Progenitor cell of endocrine pancreas (in vitro differentiated cells): ENCODE data around the gene TNIK. TPM values are rescaled to one million over a fixed set of nuclear protein-coding genes. Genes with fewer than 3 reads are reported as not detected.

Source experiments
- DNase-seq: peaks from one replicate; pipeline ENCODE4 v3.0.0; 2021; ENCODE audit warnings: low spot score; ENCODE audit not compliant: unreplicated experiment
- H3K27ac Mint-ChIP-seq: 2 replicates; pipeline ENCODE4 v1.8.0; 2021; ENCODE audit warnings: mild to moderate bottlenecking, moderate library complexity, mixed read lengths
- H3K27me3 Mint-ChIP-seq: 2 replicates; pipeline ENCODE4 v1.8.0; 2021; ENCODE audit warnings: mixed read lengths
- H3K36me3 Mint-ChIP-seq: 2 replicates; pipeline ENCODE4 v1.8.0; 2022; ENCODE audit warnings: mixed read lengths; ENCODE audit not compliant: insufficient read depth
- H3K4me1 Mint-ChIP-seq: 2 replicates; pipeline ENCODE4 v1.8.0; 2021; ENCODE audit warnings: low read depth, mixed read lengths
- H3K4me3 Mint-ChIP-seq: 2 replicates; pipeline ENCODE4 v1.8.0; 2021; ENCODE audit warnings: low read depth, mild to moderate bottlenecking, moderate library complexity, mixed read lengths
- H3K9me3 Mint-ChIP-seq: 2 replicates; pipeline ENCODE4 v1.8.0; 2021; ENCODE audit warnings: low read depth, mixed read lengths
- total RNA-seq: library from RNA; stranded (reverse); gene quantifications from 2 replicates; pipeline ENCODE4 v1.2.1, GENCODE V29; 2021
- TF ChIP-seq, protein P1 (sequence below): fragments of 200-600 bp; sonication (generic); IDR thresholded peaks from one replicate; pipeline ENCODE4 v1.5.0; 2021; ENCODE audit warnings: antibody characterized with exemption, mild to moderate bottlenecking; ENCODE audit not compliant: unreplicated experiment

Gene TNIK
- total RNA-seq, 1 donor from 2014 or later, result 15.7 TPM

DNA sequence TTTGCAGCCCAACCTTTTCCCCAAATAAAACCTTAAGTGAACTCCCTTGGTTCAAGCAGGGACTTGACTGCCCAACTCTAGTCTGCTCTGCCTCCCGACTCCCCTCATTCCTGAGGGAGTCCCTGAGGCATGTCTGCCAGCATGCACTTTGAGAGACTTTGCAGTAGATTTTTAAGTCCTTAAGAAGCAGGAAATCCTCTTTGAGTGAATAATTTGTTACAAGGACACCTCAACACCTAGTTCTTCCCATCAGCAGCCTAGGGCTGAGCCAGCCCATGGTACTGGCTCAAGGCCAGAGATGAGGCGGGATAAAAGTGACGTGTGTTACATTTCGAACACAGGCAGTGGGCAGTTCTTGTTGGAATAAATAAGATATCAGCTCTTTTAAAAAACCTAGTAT, 229.3 kb downstream of the TNIK start:
- TF ChIP-seq, protein P1, sequence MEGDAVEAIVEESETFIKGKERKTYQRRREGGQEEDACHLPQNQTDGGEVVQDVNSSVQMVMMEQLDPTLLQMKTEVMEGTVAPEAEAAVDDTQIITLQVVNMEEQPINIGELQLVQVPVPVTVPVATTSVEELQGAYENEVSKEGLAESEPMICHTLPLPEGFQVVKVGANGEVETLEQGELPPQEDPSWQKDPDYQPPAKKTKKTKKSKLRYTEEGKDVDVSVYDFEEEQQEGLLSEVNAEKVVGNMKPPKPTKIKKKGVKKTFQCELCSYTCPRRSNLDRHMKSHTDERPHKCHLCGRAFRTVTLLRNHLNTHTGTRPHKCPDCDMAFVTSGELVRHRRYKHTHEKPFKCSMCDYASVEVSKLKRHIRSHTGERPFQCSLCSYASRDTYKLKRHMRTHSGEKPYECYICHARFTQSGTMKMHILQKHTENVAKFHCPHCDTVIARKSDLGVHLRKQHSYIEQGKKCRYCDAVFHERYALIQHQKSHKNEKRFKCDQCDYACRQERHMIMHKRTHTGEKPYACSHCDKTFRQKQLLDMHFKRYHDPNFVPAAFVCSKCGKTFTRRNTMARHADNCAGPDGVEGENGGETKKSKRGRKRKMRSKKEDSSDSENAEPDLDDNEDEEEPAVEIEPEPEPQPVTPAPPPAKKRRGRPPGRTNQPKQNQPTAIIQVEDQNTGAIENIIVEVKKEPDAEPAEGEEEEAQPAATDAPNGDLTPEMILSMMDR, result no peak
- no peak for DNase-seq
- no peak overlapping the region for H3K4me3 Mint-ChIP-seq
- H3K27ac Mint-ChIP-seq, result no peak overlapping the region
- peaks cover 4% of the 10 kb centered on the region for H3K36me3 Mint-ChIP-seq
- peaks cover 5% of the 10 kb centered on the region for H3K9me3 Mint-ChIP-seq
- H3K4me1 Mint-ChIP-seq, result no peaks in the 10 kb centered on the region
- no peaks in the 10 kb centered on the region for H3K27me3 Mint-ChIP-seq

DNA sequence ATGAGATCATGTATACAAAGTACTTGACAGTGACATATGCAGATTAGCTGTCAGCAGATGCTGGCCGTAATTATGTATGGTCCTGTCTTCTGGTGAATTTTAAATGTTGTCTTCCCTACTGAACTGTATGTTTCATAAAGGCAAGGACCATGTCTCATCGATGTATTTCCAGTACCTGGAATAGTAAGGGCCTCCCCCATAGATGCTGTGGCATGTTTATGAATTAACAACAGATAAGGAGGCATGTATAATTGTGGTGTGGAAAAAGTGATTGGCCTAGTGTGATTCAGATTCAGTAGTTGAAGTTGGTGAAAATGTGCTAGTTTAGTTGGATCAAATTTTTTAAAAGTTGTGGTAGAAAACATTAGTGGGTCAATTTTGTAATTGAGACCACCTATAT, 231.0 kb downstream of the TNIK start:
- no peak overlapping the region for H3K4me3 Mint-ChIP-seq
- H3K27ac Mint-ChIP-seq, result no peak overlapping the region
- peaks cover 4% of the 10 kb centered on the region for H3K36me3 Mint-ChIP-seq
- TF ChIP-seq, protein P1, result no peak
- DNase-seq, result no peak
- peaks cover 9% of the 10 kb centered on the region for H3K9me3 Mint-ChIP-seq
- H3K4me1 Mint-ChIP-seq, result no peaks in the 10 kb centered on the region
- H3K27me3 Mint-ChIP-seq, result no peaks in the 10 kb centered on the region

DNA sequence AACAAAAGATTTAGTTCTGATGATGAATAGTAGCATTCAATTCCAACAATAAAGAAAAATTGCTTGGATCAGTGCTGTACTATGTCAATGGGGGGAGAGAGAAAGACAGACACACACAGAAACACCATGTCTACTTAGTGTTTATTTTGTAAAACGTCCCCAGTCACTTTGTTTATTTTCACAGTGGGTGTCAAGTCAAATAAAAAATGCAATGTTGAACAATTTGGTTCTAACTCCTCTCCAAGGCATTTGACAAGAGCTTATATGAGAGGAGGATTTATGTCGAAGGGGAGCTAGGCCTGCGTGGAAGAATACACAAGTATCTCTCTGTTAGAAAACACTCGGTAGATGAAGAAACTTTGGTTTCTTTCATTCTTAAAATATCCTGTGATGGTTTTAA, 232.0 kb downstream of the TNIK start:
- no peaks in the 10 kb centered on the region for H3K4me1 Mint-ChIP-seq
- H3K27me3 Mint-ChIP-seq, result no peaks in the 10 kb centered on the region
- peaks cover 4% of the 10 kb centered on the region for H3K36me3 Mint-ChIP-seq
- peaks cover 9% of the 10 kb centered on the region for H3K9me3 Mint-ChIP-seq
- no peak for DNase-seq
- TF ChIP-seq, protein P1, result no peak
- no peak overlapping the region for H3K27ac Mint-ChIP-seq
- no peak overlapping the region for H3K4me3 Mint-ChIP-seq

DNA sequence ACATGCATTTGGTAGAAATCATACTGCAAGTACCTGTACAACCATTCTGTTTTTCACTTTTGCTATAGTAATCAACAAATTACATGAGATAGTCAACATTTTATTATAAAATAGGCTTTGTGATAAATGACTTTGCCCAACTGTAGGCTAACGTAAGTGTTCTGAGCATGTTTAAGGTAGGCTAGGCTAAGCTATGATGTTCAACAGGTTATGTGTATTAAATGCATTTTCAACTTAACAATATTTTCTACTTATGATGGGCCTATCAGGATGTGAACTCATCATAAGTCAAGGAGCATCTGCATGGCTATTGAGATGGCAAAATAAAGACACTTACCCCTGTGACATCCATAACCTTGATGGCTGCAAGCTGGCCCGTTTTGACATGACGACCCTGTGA, 232.4 kb downstream of the TNIK start:
- DNase-seq, result no peak
- peaks cover 4% of the 10 kb centered on the region for H3K36me3 Mint-ChIP-seq
- peaks cover 9% of the 10 kb centered on the region for H3K9me3 Mint-ChIP-seq
- H3K4me1 Mint-ChIP-seq, result no peaks in the 10 kb centered on the region
- H3K27me3 Mint-ChIP-seq, result no peaks in the 10 kb centered on the region
- H3K4me3 Mint-ChIP-seq, result no peak overlapping the region
- H3K27ac Mint-ChIP-seq, result no peak overlapping the region
- TF ChIP-seq, protein P1, result no peak

DNA sequence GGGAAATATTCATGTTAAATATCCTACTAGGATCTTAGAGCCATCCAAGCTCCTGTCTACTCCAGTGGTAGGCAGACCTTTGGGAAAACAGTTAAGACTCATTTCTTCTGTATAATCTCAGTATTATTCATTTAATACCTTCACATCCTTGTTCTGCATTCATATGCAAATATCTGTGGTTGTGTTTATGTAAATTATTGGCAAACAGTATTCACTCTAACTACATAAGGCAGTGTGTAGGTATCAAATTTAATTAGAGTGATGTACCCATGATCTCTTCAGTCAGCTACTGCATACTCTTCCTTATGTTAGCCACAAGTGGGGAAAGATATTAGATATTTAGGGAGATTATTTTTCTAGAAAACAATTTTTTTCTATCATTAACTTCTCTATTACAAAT, 232.8 kb downstream of the TNIK start:
- H3K27me3 Mint-ChIP-seq, result no peaks in the 10 kb centered on the region
- H3K27ac Mint-ChIP-seq, result no peak overlapping the region
- TF ChIP-seq, protein P1, result no peak
- H3K36me3 Mint-ChIP-seq, result peaks cover 4% of the 10 kb centered on the region
- DNase-seq, result no peak
- peaks cover 9% of the 10 kb centered on the region for H3K9me3 Mint-ChIP-seq
- H3K4me3 Mint-ChIP-seq, result no peak overlapping the region
- no peaks in the 10 kb centered on the region for H3K4me1 Mint-ChIP-seq

DNA sequence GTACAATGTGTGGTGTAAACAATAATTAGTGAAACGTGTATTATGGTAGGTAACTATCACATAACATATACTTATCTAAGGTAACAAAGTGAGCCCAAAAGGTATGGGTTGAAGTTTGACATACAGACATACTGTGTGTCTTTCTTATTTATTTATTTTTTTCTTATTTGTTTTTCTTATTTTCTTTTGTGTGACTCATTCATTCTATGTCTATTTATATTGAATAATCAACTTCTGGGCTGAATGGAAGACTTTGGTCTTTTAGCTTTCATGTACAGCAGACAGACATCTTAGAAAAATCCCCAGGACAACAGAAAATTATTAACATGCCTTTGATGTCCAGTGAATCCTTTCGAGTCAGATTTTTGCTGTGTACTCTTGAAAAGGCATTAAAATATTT, 233.4 kb downstream of the TNIK start:
- no peak for DNase-seq
- Mint-ChIP-seq H3K27ac (no peak overlapping the region), H3K4me3 (no peak overlapping the region), H3K27me3 (no peaks in the 10 kb centered on the region), H3K9me3 (peaks cover 9% of the 10 kb centered on the region), H3K36me3 (peaks cover 4% of the 10 kb centered on the region), H3K4me1 (no peaks in the 10 kb centered on the region)
- TF ChIP-seq, protein P1, result no peak
